C4-2B (cell line): ENCODE results near the gene UBA1.

ENCODE experiments used
- CTCF ChIP-seq: fragments of 450-650 bp; conservative IDR thresholded peaks from 2 replicates; pipeline ENCODE4 v1.5.1; 2017; ENCODE audit warnings: mild to moderate bottlenecking
- ZFX ChIP-seq: fragments of 450-650 bp; IDR thresholded peaks from 2 replicates; pipeline ENCODE4 v1.6.1; 2017

GRCh38 chrX:47200385-47201150 lies 6.9 kb downstream of the UBA1 start:
- TF ChIP-seq CTCF (no peak; the same call in 1 of the 2 replicates), ZFX (no peak)
